ENCODE measurements around the gene CFAP97D1. TPM values are rescaled to one million over a fixed set of nuclear protein-coding genes. Genes with fewer than 3 reads are reported as not detected.
A peak's percentile ranks its signal among the peaks of the same experiment; 100 is the strongest.
"Not testable (repeated sequence)": the region's sequence is repeated elsewhere in the genome, so short reads cannot be mapped to it uniquely, and the experiment has no call there.

Gene CFAP97D1
- total RNA-seq, 1 donor from 2014 or later: not detected

DNA sequence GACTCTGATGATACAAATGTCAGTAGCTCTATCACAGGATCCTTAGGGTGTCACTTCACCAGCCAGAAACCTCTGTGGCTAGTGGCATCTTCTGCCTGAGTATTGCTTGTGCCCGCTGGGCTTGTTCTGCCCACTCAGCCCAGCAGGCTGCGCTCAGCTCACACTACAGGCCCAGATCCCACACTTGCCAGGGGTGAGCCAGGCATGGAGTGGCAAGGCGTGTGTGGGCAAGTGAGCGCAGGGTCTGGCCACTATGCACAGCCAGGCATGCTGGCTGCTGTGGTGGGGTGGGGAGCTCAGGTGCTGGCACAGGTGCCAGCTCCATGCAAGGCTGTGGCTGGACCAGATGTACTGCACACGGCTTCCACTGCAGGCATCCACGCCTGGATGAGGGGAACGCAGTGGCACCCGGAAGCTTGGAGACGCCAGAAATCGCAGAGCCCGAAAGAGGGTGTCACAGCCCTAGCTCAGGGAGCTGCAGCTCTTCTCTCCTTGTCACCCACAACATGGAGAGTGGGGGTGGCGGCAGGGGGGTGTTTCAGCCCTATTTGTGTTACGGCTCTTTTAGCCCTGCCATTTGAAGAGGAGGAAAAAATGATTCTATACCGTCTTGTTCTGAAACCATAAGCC lies 10.2 kb downstream of the CFAP97D1 start:
- no peaks in the 10 kb centered on the region for H3K27me3 ChIP-seq (ENCODE audit: control insufficient read depth, insufficient read depth, low read length)
- no peak overlapping the region for H3K4me3 ChIP-seq (ENCODE audit: low read depth, low read length)
- TF ChIP-seq, protein P1, sequence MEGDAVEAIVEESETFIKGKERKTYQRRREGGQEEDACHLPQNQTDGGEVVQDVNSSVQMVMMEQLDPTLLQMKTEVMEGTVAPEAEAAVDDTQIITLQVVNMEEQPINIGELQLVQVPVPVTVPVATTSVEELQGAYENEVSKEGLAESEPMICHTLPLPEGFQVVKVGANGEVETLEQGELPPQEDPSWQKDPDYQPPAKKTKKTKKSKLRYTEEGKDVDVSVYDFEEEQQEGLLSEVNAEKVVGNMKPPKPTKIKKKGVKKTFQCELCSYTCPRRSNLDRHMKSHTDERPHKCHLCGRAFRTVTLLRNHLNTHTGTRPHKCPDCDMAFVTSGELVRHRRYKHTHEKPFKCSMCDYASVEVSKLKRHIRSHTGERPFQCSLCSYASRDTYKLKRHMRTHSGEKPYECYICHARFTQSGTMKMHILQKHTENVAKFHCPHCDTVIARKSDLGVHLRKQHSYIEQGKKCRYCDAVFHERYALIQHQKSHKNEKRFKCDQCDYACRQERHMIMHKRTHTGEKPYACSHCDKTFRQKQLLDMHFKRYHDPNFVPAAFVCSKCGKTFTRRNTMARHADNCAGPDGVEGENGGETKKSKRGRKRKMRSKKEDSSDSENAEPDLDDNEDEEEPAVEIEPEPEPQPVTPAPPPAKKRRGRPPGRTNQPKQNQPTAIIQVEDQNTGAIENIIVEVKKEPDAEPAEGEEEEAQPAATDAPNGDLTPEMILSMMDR (IDR thresholded peaks at IDR 0.05; ENCODE audit: insufficient read depth, low read length, severe bottlenecking): peak; percentile 65
- FAIRE-seq (no peak), DNase-seq (ENCODE audit: low read depth) (peak; percentile 48)
- H3K36me3 ChIP-seq (ENCODE audit: control insufficient read depth, insufficient read depth, low read length): no peaks in the 10 kb centered on the region

- no peak overlapping the region for H3K4me3 ChIP-seq (ENCODE audit: low read depth, low read length)
- no peaks in the 10 kb centered on the region for H3K36me3 ChIP-seq (ENCODE audit: control insufficient read depth, insufficient read depth, low read length)
- FAIRE-seq: no peak
- TF ChIP-seq, protein P1 (IDR thresholded peaks at IDR 0.05; ENCODE audit: insufficient read depth, low read length, severe bottlenecking): no peak
- H3K27me3 ChIP-seq (ENCODE audit: control insufficient read depth, insufficient read depth, low read length): no peaks in the 10 kb centered on the region
- peak; percentile 82 for DNase-seq (ENCODE audit: low read depth)
These were observed 11.4 kb downstream of the CFAP97D1 start for GRCh38 chr17:43791589-43791988.

DNA sequence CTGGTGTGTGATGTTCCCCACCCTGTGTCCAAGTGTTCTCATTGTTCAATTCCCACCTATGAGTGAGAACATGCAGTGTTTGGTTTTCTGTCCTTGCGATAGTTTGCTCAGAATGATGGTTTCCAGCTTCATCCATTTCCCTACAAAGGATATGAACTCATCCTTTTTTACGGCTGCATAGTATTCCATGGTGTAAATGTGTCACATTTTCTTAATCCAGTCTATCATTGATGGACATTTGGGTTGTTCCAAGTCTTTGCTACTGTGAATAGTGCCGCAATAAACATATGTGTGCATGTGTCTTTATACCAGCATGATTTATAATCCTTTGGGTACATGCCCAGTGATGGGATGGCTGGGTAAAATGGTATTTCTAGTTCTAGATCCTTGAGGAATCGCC lies 12.4 kb downstream of the CFAP97D1 start:
- H3K36me3 ChIP-seq (ENCODE audit: control insufficient read depth, insufficient read depth, low read length); H3K4me3 ChIP-seq (ENCODE audit: low read depth, low read length); DNase-seq (ENCODE audit: low read depth); H3K27me3 ChIP-seq (ENCODE audit: control insufficient read depth, insufficient read depth, low read length); FAIRE-seq: not testable (repeated sequence)

- not testable (repeated sequence) for H3K36me3 ChIP-seq (ENCODE audit: control insufficient read depth, insufficient read depth, low read length); H3K4me3 ChIP-seq (ENCODE audit: low read depth, low read length); DNase-seq (ENCODE audit: low read depth); FAIRE-seq; H3K27me3 ChIP-seq (ENCODE audit: control insufficient read depth, insufficient read depth, low read length)
These were observed 17.8 kb downstream of the CFAP97D1 start for GRCh38 chr17:43798024-43798423.

GRCh38 chr17:43799047-43799446 lies 18.8 kb downstream of the CFAP97D1 start:
- DNase-seq (ENCODE audit: low read depth): no peak
- Histone ChIP-seq H3K4me3 (ENCODE audit: low read depth, low read length) (no peak overlapping the region), H3K27me3 (ENCODE audit: control insufficient read depth, insufficient read depth, low read length) (no peaks in the 10 kb centered on the region), H3K36me3 (ENCODE audit: control insufficient read depth, insufficient read depth, low read length) (no peaks in the 10 kb centered on the region)
- TF ChIP-seq, protein P1 (IDR thresholded peaks at IDR 0.05; ENCODE audit: insufficient read depth, low read length, severe bottlenecking): no peak
- FAIRE-seq: no peak

GRCh38 chr17:43800736-43801135 lies 20.5 kb downstream of the CFAP97D1 start:
- no peaks in the 10 kb centered on the region for H3K27me3 ChIP-seq (ENCODE audit: control insufficient read depth, insufficient read depth, low read length)
- DNase-seq (ENCODE audit: low read depth): no peak
- H3K4me3 ChIP-seq (ENCODE audit: low read depth, low read length): no peak overlapping the region
- no peak for FAIRE-seq
- H3K36me3 ChIP-seq (ENCODE audit: control insufficient read depth, insufficient read depth, low read length): no peaks in the 10 kb centered on the region
- TF ChIP-seq, protein P1 (IDR thresholded peaks at IDR 0.05; ENCODE audit: insufficient read depth, low read length, severe bottlenecking): no peak

GRCh38 chr17:43801844-43802243 lies 21.6 kb downstream of the CFAP97D1 start:
- no peak for FAIRE-seq
- TF ChIP-seq, protein P1 (IDR thresholded peaks at IDR 0.05; ENCODE audit: insufficient read depth, low read length, severe bottlenecking): no peak
- DNase-seq (ENCODE audit: low read depth): no peak
- H3K36me3 ChIP-seq (ENCODE audit: control insufficient read depth, insufficient read depth, low read length): no peaks in the 10 kb centered on the region
- H3K4me3 ChIP-seq (ENCODE audit: low read depth, low read length): no peak overlapping the region
- H3K27me3 ChIP-seq (ENCODE audit: control insufficient read depth, insufficient read depth, low read length): no peaks in the 10 kb centered on the region

All from bronchial epithelial cell (primary cell).